ENCODE measurements around the gene PPP1R12B.

PPP1R12B gene

GRCh38 chr1:202565890-202566602 lies 217.5 kb downstream of the PPP1R12B start:
- Mint-ChIP-seq H3K9me3 (no peaks in the 10 kb centered on the region), H3K4me3 (no peak overlapping the region), H3K4me1 (peaks cover 21% of the 10 kb centered on the region), H3K36me3 (ENCODE audit: low read depth) (no peaks in the 10 kb centered on the region), H3K27me3 (ENCODE audit: low read depth, poor library complexity) (no peaks in the 10 kb centered on the region), H3K27ac (no peak overlapping the region)
- DNase-seq = no peak
- TF ChIP-seq CTCF (IDR thresholded peaks at IDR 0.05) = no peak

- H3K27ac Mint-ChIP-seq = no peak overlapping the region
- DNase-seq = no peak
- no peaks in the 10 kb centered on the region for H3K9me3 Mint-ChIP-seq
- peaks cover 21% of the 10 kb centered on the region for H3K4me1 Mint-ChIP-seq
- no peaks in the 10 kb centered on the region for H3K36me3 Mint-ChIP-seq (ENCODE audit: low read depth)
- no peak overlapping the region for H3K4me3 Mint-ChIP-seq
- no peak for TF ChIP-seq CTCF (IDR thresholded peaks at IDR 0.05)
- no peaks in the 10 kb centered on the region for H3K27me3 Mint-ChIP-seq (ENCODE audit: low read depth, poor library complexity)
Observed at GRCh38 chr1:202567738-202568137, 219.2 kb downstream of the PPP1R12B start.

GRCh38 chr1:202568410-202568809 lies 219.9 kb downstream of the PPP1R12B start:
- Mint-ChIP-seq H3K9me3 (no peaks in the 10 kb centered on the region), H3K27me3 (ENCODE audit: low read depth, poor library complexity) (no peaks in the 10 kb centered on the region), H3K4me1 (peaks cover 21% of the 10 kb centered on the region), H3K4me3 (no peak overlapping the region), H3K36me3 (ENCODE audit: low read depth) (no peaks in the 10 kb centered on the region), H3K27ac (no peak overlapping the region)
- no peak for TF ChIP-seq CTCF (IDR thresholded peaks at IDR 0.05)
- DNase-seq = no peak

- Mint-ChIP-seq H3K36me3 (ENCODE audit: low read depth) (no peaks in the 10 kb centered on the region), H3K27ac (no peak overlapping the region), H3K9me3 (no peaks in the 10 kb centered on the region), H3K4me3 (no peak overlapping the region), H3K4me1 (peaks cover 21% of the 10 kb centered on the region), H3K27me3 (ENCODE audit: low read depth, poor library complexity) (no peaks in the 10 kb centered on the region)
- DNase-seq = no peak
- no peak for TF ChIP-seq CTCF (IDR thresholded peaks at IDR 0.05)
Observed at GRCh38 chr1:202568826-202569225, 220.3 kb downstream of the PPP1R12B start.

GRCh38 chr1:202569393-202570322 lies 221.2 kb downstream of the PPP1R12B start:
- Mint-ChIP-seq H3K4me3 (no peak overlapping the region), H3K36me3 (ENCODE audit: low read depth) (no peaks in the 10 kb centered on the region), H3K27ac (no peak overlapping the region), H3K27me3 (ENCODE audit: low read depth, poor library complexity) (peaks cover under 1% of the 10 kb centered on the region), H3K9me3 (no peaks in the 10 kb centered on the region), H3K4me1 (peaks cover 21% of the 10 kb centered on the region)
- DNase-seq = no peak
- TF ChIP-seq CTCF (IDR thresholded peaks at IDR 0.05) = no peak
